SH-SY5Y (cell line): Measurements from ENCODE around the gene OCA2.

ENCODE experiments used
- GATA2 ChIP-seq: IDR thresholded peaks from 2 replicates; pipeline ENCODE4 v1.6.1; 2011; ENCODE audit warnings: mild to moderate bottlenecking, low read depth, low read length
- GATA3 ChIP-seq: IDR thresholded peaks from 2 replicates; pipeline ENCODE4 v1.6.1; 2011; ENCODE audit warnings: low read depth, mild to moderate bottlenecking, low read length, moderate library complexity

Gene OCA2

GRCh38 chr15:28030801-28031200 is 68.3 kb downstream of the OCA2 start:
- TF ChIP-seq GATA2 (no peak), GATA3 (no peak)

- TF ChIP-seq GATA2 (no peak), GATA3 (no peak)
Observed at GRCh38 chr15:28027714-28028076, 71.4 kb downstream of the OCA2 start.

- TF ChIP-seq GATA3 (no peak), GATA2 (no peak)
Observed at GRCh38 chr15:28026764-28027713, 72.1 kb downstream of the OCA2 start.

GRCh38 chr15:28026221-28026620 is 72.9 kb downstream of the OCA2 start:
- TF ChIP-seq GATA2 (no peak), GATA3 (no peak)

DNA sequence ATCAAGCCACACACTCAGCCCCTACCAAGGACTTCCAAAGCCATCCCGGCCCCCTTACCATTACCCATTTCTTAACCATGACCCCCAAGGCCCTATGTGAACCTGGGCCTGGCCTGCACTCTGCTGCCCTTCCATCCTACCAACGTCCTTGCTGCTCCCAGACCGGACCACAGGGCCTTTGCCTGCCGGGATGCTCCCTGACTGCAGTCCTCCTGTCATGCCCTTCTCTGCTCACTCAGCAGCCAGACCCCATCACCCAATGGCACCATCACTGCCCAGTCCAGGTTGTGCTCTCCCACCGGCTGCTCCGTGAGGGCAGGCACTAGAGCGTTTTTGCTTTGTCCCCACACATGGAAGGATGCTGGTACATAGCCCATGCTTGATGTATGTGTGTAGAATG is 73.7 kb downstream of the OCA2 start:
- no peak for TF ChIP-seq GATA2
- TF ChIP-seq GATA3: no peak

- TF ChIP-seq GATA2 (no peak), GATA3 (no peak)
Observed at GRCh38 chr15:28024889-28025250, 74.2 kb downstream of the OCA2 start.

DNA sequence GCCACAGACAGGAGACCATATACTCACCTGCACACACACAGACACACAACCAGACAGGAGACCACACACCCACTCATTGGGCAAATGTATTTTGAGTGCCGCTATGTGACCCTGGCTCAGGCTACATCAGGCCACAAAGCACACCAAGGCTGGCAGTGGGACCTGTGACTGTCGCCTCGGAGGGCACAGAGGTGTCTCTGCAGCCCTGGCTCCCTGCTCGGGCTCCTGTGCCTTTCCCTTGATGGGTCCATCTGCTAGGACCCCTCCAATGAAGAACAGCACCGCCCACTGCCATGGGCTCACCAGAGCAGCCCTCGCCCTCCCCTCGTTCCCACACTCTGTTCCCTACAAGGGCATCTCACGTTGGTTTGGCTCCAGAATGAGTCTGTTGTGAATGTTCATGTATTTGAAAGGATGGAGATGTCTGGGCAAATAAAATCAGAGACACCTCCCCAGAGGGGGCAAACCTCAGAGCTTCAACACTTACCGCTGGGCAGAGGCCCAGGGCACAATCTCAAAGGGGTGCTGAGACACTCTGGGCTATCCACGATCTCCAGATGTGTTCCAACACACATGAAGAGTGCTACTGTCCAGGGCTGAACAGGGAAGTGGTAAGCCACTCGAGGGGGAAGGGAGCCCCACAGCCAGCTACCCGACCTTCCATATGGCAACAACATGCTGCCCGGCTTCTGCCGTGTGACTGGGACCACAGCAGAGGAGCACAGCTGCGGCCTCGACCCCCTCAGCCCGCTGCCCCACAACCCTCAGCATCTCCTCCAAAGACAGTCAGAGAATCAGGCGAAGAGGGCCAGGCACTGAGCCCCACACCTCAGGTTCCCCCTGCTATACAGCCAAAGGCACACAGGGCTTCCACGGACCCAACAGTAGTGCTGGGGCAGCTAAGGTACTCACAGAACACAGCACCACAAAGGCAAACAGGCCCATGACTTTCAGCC is 74.9 kb downstream of the OCA2 start:
- TF ChIP-seq GATA2: no peak
- no peak for TF ChIP-seq GATA3

GRCh38 chr15:28023422-28023821 is 75.7 kb downstream of the OCA2 start:
- TF ChIP-seq GATA2 (no peak), GATA3 (no peak)

DNA sequence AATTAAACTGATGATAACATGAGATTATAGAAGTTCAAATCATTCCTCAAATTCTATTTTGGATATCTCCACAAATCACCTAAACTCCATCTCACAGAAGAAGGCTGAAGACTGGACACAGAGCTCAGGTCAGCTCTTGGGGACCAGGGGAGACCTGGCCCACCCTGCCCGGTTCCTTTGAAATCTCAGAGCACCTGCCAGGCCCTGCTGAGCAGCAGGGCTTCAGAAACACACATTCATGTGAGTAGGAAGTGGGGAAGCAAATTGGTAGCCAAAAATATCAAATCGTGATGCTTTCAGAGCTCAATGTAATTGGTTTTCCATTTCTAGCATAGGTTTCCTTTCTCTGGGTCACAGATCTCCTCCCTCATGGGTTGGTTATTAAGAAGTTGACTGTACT is 76.2 kb downstream of the OCA2 start:
- no peak for TF ChIP-seq GATA3
- no peak for TF ChIP-seq GATA2

GRCh38 chr15:28022181-28022580 is 76.9 kb downstream of the OCA2 start:
- TF ChIP-seq GATA2 (0 out of 2 replicates have a peak, but pooled peaks have one; percentile 36), GATA3 (no peak)

- TF ChIP-seq GATA2 (no peak), GATA3 (no peak)
Observed at GRCh38 chr15:28021281-28022039, 77.7 kb downstream of the OCA2 start.

DNA sequence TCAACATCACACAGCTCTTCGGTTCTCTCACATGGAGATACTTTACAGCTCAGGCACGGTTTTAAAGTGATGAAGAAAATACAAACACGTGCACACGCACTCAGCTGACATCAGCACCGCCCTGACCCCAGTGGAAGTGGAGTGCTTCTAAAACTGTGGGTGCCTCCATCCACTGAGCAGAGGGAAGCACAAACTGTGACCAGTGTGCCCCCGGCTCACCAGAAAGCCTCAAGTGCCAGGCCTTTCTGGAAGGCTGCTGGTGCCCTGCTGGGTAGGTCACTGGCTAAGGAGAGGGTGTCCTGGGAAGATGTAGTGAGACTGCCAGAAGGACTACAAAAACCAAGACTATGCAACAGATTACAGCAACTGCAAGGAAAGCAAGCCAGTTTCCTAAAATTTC is 78.5 kb downstream of the OCA2 start:
- TF ChIP-seq GATA2 (no peak), GATA3 (no peak)

DNA sequence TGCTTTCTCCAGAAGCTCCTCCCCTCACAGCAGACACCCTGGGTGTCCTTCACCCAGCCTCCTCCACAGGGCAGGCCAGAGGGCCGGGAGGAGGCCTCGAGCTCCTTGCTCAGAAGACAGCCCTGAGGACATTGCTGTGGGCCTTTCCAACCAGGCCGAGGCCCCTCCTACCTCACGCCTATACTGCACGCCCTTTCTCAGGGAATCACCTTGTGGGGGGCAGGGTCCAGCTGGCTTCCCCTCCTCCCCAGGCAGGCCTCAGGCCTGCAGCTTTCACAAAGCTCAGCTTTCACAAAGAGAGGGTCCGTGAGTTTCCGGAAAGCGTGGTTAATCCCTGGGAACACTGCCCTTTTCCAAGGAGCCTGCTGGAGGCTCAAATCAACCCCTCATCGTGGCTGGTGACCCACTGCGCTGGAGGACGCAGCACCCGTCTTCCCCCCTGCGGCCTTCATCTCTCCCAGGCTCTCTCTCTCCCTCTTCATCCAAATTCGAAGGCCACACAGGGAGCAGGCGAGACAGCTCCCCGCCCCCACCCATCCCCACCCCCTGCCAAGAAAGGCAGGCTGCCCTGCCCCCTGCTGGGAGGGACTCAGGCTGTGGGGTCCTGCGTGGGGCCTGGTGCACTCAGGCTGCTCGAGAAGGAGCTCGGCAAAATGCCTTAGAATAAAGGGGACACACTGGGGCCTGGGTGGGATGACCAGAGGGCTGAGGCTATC is 79.4 kb downstream of the OCA2 start:
- TF ChIP-seq GATA3 (no peak), GATA2 (no peak)
